Measurements from ENCODE around the gene TBL2.

DNA sequence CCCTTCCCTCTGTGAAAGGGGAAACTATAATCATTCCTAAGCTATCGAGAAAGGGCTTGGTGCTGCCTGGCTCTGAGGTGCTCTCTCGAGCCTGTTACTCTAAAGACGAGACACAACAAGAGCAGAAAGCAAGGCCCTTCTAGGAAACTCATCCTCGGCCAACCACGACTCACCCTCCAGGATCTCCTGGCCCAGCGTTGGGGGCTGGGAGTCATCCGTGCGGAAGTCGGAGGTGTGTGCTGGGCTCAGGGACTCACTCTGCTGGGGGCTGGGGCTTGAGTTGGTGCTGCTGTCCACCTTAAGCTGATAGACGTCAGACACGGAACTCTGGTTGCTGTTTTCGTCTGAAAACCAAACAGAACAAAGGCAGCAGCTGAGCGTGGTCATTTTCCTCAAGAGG lies 38.7 kb downstream of the TBL2 start:
- TF ChIP-seq YY1 (IDR thresholded peaks at IDR 0.05; ENCODE audit: insufficient read depth, insufficient read length) = no peak
- TF ChIP-seq ZNF274 (IDR thresholded peaks at IDR 0.05; ENCODE audit: low read depth, low read length) = no peak
